ENCODE data around the gene MAML3.

DNA sequence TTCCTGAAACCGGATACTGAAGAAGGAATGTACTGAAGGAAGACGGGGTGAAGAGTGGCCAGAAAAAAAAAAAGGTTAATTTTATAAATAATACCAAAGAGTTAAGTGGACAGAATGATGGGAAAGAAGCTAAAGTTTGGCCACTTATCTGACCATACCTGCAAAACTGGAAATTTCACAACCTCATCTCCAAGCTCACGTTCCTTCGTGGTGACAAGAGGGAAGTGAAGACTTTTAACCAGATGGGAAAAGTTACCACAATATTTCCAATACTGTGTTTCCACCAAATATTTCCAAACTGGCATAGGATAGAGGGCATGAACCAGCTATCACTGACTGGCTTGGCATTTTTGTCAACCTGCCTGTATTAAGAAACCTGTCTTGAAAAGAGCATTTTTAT is 56.4 kb downstream of the MAML3 start:
- TF ChIP-seq, protein P1, sequence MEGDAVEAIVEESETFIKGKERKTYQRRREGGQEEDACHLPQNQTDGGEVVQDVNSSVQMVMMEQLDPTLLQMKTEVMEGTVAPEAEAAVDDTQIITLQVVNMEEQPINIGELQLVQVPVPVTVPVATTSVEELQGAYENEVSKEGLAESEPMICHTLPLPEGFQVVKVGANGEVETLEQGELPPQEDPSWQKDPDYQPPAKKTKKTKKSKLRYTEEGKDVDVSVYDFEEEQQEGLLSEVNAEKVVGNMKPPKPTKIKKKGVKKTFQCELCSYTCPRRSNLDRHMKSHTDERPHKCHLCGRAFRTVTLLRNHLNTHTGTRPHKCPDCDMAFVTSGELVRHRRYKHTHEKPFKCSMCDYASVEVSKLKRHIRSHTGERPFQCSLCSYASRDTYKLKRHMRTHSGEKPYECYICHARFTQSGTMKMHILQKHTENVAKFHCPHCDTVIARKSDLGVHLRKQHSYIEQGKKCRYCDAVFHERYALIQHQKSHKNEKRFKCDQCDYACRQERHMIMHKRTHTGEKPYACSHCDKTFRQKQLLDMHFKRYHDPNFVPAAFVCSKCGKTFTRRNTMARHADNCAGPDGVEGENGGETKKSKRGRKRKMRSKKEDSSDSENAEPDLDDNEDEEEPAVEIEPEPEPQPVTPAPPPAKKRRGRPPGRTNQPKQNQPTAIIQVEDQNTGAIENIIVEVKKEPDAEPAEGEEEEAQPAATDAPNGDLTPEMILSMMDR (IDR thresholded peaks at IDR 0.05), result no peak
- TF ChIP-seq POLR2A (IDR thresholded peaks at IDR 0.05), result no peak
- no peak for TF ChIP-seq EP300 (IDR thresholded peaks at IDR 0.05)
- TF ChIP-seq POLR2AphosphoS5 (IDR thresholded peaks at IDR 0.05), result no peak

Measured in upper lobe of left lung (tissue), 4 donors.